Activated T-helper 17 cell treated with anti-CD3 and anti-CD28 coated beads, Interleukin-2, amount 50 U/mL, for 72 hours (primary cell): ENCODE results near the gene SDE2. TPM values are rescaled to one million over a fixed set of nuclear protein-coding genes. Genes with fewer than 3 reads are reported as not detected.
"Not testable (repeated sequence)": the region's sequence is repeated elsewhere in the genome, so short reads cannot be mapped to it uniquely, and the experiment has no call there.

ENCODE experiments used
- ATAC-seq: fragments of 150-1000 bp; cut with Tn5 transposase; replicated peaks from 2 replicates; pipeline ENCODE4 v1.10.0; 2021; ENCODE audit warnings: mild to moderate bottlenecking, moderate library complexity
- H3K27ac Mint-ChIP-seq: one replicate; pipeline ENCODE4 v1.8.0; 2022; ENCODE audit warnings: mixed read lengths
- H3K27me3 Mint-ChIP-seq: one replicate; pipeline ENCODE4 v1.8.0; 2022; ENCODE audit warnings: mixed read lengths
- H3K36me3 Mint-ChIP-seq: one replicate; pipeline ENCODE4 v1.8.0; 2022; ENCODE audit warnings: low read depth, mild to moderate bottlenecking, mixed read lengths
- H3K4me1 Mint-ChIP-seq: one replicate; pipeline ENCODE4 v1.8.0; 2022; ENCODE audit warnings: mixed read lengths
- H3K4me3 Mint-ChIP-seq: one replicate; pipeline ENCODE4 v1.8.0; 2022; ENCODE audit warnings: mild to moderate bottlenecking, mixed read lengths
- H3K9me3 Mint-ChIP-seq: one replicate; pipeline ENCODE4 v1.8.0; 2022; ENCODE audit warnings: mixed read lengths
- total RNA-seq, 2 donors: library from RNA; stranded (reverse); gene quantifications; one replicate each; pipeline ENCODE4 v1.2.3, GENCODE V29; 2022

SDE2 gene
- total RNA-seq, 2 donors from 2014 or later = 16.1 to 18.0 TPM

DNA sequence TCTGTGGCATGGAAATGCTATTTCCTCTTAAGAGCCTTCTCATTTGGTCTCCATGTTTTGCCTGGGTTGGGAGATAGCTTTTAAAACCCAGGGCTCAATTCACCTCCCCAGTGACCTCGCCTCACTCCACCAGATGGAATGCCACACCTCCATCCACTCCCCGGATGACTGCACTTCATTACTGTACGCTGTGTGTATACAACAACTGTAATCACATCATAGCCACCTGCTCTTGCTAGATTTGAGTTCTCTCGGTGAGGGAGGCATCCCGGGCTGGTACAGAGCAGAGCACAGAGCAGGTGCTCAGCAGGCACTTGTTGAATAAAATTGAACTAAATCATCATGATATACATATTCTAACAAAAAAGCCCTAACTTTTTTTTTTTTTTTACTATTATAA lies 26.0 kb downstream of the SDE2 start:
- Mint-ChIP-seq H3K4me1 (no peaks in the 10 kb centered on the region), H3K27me3 (no peaks in the 10 kb centered on the region), H3K9me3 (no peaks in the 10 kb centered on the region), H3K36me3 (peaks cover 1% of the 10 kb centered on the region), H3K4me3 (no peak overlapping the region), H3K27ac (no peak overlapping the region)
- no peak for ATAC-seq

DNA sequence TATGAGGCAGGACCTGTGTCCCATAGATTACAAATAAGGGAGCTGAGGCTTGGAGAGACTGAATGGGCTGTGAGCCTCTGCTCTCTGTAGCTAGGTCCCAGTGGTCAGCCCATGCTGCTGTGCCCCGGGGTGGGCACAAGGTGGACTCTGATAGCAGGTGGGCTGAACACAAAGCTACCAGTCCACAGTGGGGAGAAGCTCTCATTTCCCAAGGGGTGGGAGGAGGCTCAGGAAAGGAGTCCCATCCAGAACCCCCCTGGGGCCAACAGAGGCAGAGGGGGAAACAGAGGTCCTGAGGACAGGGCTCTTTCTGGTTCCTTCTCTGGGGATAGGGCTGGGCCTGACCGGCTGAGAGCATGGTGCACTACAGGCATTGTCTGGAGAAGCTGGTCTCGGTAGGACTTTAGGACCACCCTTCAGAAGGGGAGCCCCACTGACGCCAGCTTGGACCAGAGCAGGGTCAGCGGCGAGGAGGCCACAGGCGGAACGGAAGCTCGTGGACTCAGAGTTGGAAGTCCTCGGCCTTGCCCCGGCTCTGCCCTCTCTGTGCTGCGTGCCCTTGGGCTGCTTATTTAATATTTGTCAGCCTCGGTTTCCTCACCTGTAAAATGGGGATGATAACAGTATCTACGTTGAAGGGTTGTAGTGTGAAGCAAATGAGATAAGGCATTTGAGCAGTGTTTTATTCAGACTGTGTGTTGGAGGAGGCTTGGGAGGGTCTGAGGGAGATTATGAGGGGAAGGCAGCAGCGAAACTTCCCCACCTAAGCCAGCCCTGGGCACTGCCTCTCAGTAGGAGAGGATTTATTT lies 26.6 kb downstream of the SDE2 start:
- Mint-ChIP-seq H3K4me3 (no peak overlapping the region), H3K27ac (no peak overlapping the region), H3K4me1 (no peaks in the 10 kb centered on the region), H3K9me3 (no peaks in the 10 kb centered on the region), H3K27me3 (no peaks in the 10 kb centered on the region), H3K36me3 (no peaks in the 10 kb centered on the region)
- ATAC-seq = no peak

DNA sequence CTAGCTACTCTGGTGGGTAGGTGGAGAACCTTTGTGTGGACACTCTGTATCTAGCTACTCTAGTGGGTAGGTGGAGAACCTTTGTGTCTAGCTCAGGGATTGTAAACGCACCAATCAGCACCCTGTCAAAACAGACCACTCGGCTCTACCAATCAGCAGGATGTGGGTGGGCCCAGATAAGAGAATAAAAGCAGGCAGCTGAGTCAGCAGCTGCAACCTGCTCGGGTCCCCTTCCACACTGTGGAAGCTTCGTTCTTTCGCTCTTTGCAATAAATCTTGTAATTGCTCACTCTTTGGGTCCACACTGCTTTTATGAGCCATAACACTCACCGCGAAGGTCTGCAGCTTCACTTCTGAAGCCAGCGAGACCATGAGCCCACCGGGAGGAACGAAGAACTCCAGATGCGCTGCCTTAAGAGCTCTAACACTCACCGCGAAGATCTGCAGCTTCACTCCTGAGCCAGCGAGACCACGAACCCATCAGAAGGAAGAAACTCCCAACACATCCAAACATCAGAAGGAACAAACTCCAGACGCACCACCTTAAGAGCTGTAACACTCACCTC lies 28.5 kb downstream of the SDE2 start:
- not testable (repeated sequence) for H3K27me3 Mint-ChIP-seq, H3K9me3 Mint-ChIP-seq, ATAC-seq, H3K36me3 Mint-ChIP-seq, H3K4me3 Mint-ChIP-seq, H3K27ac Mint-ChIP-seq, H3K4me1 Mint-ChIP-seq

DNA sequence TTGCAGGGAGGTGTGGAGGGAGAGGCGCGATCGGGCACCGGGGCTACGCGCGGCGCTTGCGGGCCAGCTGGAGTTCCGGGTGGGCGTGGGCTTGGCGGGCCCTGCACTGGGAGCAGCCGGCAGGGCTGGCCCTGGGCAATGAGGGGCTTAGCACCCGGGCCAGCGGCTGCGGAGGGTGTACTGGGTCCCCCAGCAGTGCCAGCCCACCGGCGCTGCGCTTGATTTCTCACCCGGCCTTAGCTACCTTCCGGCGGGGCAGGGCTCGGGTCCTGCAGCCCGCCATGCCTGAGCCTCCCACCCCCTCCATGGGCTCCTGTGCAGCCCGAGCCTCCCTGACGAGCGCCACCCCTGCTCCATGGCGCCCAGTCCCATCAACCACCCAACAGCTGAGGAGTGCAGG lies 29.4 kb downstream of the SDE2 start:
- H3K27ac Mint-ChIP-seq, H3K9me3 Mint-ChIP-seq, H3K27me3 Mint-ChIP-seq, H3K36me3 Mint-ChIP-seq, H3K4me1 Mint-ChIP-seq, ATAC-seq, H3K4me3 Mint-ChIP-seq: not testable (repeated sequence)

DNA sequence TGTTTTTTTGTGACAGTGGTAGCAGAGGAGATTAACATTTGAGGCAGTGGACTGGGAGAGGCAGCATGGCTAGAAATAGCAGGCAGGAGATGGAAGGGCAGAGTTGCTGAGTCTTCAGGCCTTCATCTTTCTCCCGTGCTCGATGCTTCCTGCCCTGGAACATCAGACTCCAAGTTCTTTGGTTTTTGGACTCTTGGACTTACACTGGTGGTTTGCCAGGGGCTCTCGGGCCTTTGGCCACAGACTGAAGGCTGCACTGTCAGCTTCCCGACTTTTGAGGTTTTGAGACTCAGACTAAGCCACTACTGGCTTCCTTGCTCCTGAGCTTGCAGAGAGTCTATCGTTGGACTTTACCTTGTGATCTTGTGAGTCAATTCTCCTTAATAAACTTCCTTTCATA lies 33.9 kb downstream of the SDE2 start:
- H3K9me3 Mint-ChIP-seq = no peaks in the 10 kb centered on the region
- no peak overlapping the region for H3K4me3 Mint-ChIP-seq
- H3K27ac Mint-ChIP-seq = no peak overlapping the region
- no peak for ATAC-seq
- no peaks in the 10 kb centered on the region for H3K36me3 Mint-ChIP-seq
- H3K4me1 Mint-ChIP-seq = no peaks in the 10 kb centered on the region
- no peaks in the 10 kb centered on the region for H3K27me3 Mint-ChIP-seq

DNA sequence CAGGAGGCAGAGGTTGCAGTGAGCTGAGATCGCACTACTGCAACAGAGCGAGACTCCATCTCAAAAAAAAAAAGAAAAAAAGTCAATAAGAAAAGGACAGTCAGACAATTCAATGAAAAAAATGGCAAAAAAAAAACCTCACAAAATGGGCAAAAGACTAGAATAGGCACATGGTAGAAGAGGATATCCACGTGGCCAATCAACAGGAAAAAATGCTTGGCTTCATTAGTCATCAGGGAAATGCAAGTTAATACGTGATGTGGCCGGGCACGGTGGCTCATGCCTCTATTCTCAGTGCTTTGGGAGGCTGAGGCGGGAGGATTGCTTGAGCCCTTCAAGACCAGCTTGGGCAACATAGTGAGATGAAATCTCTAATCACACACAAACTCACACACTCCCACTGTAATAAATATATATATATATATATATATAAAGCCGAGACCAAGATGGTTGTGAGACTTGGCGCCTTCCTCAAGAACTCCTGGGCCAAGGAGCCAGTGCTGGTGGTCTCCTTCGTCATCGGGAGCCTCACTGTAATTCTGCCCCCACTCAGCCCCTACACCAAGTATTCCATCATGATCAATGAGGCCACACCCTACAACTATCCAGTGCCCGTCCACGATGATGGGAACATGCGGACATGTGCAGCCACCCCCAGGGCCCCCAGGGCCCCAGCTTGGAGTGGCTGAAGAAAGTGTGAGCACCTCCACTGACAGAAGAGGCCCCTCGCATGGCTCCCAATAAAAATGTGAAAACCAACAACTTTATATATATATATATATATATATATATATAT lies 35.2 kb downstream of the SDE2 start:
- Mint-ChIP-seq H3K4me3 (no peak overlapping the region), H3K9me3 (no peaks in the 10 kb centered on the region), H3K27me3 (no peaks in the 10 kb centered on the region), H3K4me1 (no peaks in the 10 kb centered on the region), H3K27ac (no peak overlapping the region), H3K36me3 (no peaks in the 10 kb centered on the region)
- no peak for ATAC-seq

DNA sequence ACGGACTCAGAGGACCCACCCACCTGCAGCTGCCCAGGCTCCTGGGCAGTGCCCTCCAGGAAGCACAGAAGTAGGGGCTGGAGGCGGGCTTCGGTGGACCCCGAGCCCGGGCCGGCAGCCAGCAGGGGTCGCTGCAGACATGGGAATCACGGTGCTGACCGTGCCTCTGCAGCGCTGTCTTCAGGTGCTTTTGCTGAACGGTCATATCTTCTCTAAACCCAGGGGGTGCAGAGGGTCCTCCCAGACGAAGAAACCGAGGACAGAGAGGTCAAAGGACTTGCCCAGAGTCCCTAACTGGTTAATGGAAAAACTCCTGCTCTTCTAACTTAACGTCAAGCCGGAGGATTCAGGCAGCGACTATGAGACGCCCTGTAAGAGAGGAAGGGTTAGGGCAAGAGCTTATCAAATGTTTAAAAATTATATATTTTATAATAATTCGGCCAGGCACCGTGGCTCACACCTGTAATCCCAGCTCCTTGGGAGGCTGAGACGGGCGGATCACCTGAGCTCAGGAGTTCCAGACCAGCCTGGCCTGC lies 36.6 kb downstream of the SDE2 start:
- Mint-ChIP-seq H3K36me3 (no peaks in the 10 kb centered on the region), H3K4me3 (no peak overlapping the region)

DNA sequence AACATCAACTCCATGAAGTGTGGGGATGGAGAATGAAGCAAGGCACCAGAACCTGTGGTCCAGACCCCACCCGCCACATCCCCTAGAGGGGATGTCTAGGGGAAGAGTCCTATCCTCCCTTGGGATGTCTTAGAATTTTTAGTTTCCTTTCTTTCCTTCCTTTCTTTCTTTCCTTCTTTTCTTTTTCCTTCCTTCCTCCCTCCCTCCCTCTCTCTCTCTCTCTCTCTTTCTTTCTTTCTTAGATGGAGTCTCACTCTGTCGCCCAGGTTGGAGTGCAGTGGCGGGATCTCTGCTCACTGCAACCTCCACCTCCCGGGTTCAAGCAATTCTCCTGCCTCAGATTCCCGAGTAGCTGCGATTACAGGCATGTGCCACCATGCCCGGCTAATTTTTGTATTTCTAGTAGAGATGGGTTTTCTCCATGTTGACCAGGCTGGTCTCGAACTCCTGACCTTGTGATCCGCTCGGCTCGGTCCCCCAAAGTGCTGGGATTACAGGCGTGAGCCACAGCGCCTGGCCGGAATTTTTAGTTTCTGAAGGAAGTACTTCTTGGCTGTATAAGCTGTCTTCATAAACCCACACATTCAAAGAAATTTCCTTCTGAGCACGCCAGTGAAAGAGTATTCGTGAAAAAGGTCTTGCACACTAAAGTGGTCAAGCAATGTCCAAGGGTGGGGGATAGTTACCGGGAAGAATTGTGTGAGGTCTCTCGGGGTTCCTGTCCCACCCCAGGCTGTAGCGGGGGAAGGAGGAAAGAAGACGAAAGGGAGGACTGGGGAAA lies 37.3 kb downstream of the SDE2 start:
- Mint-ChIP-seq H3K9me3 (no peaks in the 10 kb centered on the region), H3K27me3 (no peaks in the 10 kb centered on the region), H3K36me3 (no peaks in the 10 kb centered on the region), H3K4me3 (no peak overlapping the region), H3K27ac (no peak overlapping the region), H3K4me1 (no peaks in the 10 kb centered on the region)
- ATAC-seq = no peak

More for the DNA sequence above, 36.6 kb downstream of the SDE2 start:
- ATAC-seq = peak; percentile 83
- Mint-ChIP-seq H3K9me3 (no peaks in the 10 kb centered on the region), H3K4me1 (no peaks in the 10 kb centered on the region), H3K27me3 (no peaks in the 10 kb centered on the region), H3K27ac (no peak overlapping the region)

DNA sequence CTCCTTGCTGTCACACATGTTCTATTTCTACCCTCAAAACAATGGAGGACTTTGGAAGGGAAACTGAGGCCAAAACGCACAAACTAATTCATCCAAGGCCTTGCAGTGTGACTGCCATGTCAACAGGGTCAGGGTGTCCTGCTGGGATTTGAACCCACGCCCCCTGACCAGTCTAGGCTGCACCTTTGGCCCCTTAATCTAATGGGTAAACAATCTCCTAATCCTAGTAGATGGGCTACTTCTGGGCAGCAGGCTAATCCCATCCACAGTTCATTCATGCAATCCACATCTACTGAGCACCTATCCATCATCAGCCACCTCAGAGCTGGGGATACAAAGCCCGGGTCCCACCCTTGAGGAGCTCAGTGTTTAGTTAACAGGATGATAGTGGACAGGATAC lies 41.1 kb downstream of the SDE2 start:
- Mint-ChIP-seq H3K4me1 (no peaks in the 10 kb centered on the region), H3K27ac (no peak overlapping the region), H3K27me3 (peaks cover 4% of the 10 kb centered on the region), H3K9me3 (no peaks in the 10 kb centered on the region), H3K36me3 (no peaks in the 10 kb centered on the region), H3K4me3 (no peak overlapping the region)
- no peak for ATAC-seq

DNA sequence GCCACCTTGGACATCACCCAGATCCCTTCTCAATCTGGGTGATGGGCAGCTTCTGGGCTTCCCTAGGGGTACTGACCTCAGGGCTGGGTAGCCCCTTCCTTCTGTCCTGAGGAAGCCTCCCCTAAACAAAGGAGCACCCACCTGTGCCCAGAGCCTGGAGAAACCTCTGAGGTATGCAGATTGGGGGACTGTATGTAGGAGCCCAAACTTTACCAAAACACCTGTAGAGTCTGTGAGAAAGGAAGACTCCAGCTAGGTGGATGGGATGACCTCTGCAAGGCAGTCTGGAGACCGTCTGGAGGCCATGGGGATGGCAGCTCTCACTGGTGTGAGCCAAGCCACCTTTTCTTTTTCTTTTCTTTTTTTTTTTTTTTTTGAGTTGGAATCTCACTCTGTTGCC lies 44.4 kb downstream of the SDE2 start:
- Mint-ChIP-seq H3K4me3 (no peak overlapping the region), H3K27me3 (peaks cover 12% of the 10 kb centered on the region), H3K36me3 (no peaks in the 10 kb centered on the region), H3K27ac (no peak overlapping the region), H3K4me1 (no peaks in the 10 kb centered on the region), H3K9me3 (no peaks in the 10 kb centered on the region)
- ATAC-seq = no peak

DNA sequence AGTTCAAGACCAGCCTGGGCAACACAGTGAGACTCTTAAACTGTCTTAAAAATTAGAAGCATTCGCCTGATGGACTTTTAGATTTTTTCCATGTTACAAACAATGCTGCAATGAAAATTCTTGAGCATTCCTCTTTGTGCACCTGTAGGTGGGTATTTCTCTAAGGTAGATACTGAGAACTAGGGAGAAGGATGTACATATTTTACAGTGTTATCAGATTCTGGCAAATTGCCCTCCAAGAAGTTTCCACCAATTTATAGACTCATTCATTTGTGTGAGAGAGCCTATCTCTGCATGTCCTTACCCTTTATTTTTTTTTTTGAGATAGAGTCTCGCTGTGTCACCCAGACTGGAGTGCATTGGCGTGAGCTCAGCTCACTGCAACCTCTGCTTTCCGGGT lies 45.8 kb downstream of the SDE2 start:
- Mint-ChIP-seq H3K9me3 (no peaks in the 10 kb centered on the region), H3K27me3 (peaks cover 15% of the 10 kb centered on the region), H3K27ac (no peak overlapping the region), H3K4me3 (no peak overlapping the region), H3K36me3 (no peaks in the 10 kb centered on the region), H3K4me1 (no peaks in the 10 kb centered on the region)
- no peak for ATAC-seq

DNA sequence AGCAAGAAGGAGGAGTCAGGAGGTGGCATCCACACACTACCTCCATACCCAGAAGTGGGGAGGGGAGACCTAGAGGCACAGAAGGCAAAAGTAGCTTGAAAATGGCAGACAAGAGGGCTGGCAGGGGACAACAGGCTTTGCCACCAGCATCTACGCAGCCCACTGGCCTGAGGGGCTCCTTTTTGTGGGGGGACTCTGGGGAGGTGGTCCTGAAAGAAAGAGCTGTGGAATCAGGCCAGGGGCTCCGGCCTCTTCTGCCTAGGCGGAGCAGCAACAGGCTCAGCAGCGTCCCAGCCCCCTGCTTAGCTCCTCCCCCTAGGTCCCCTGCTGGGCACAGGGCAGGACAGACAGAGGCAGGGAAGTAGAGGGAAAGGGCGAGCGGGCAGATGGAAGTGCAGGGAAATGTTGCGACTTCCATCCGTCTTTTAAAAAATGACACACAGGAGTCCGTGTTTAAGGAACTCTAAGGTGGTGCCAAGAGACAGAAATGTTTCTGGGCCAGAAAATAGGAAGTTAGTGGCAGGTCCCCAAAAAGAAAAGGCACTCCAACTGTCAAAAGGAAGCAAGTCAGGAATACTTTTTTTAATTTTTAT lies 48.1 kb downstream of the SDE2 start:
- H3K27me3 Mint-ChIP-seq = peaks cover 22% of the 10 kb centered on the region
- H3K9me3 Mint-ChIP-seq = no peaks in the 10 kb centered on the region
- H3K4me1 Mint-ChIP-seq = no peaks in the 10 kb centered on the region
- no peak overlapping the region for H3K27ac Mint-ChIP-seq
- H3K4me3 Mint-ChIP-seq = no peak overlapping the region
- H3K36me3 Mint-ChIP-seq = no peaks in the 10 kb centered on the region
- ATAC-seq = no peak

DNA sequence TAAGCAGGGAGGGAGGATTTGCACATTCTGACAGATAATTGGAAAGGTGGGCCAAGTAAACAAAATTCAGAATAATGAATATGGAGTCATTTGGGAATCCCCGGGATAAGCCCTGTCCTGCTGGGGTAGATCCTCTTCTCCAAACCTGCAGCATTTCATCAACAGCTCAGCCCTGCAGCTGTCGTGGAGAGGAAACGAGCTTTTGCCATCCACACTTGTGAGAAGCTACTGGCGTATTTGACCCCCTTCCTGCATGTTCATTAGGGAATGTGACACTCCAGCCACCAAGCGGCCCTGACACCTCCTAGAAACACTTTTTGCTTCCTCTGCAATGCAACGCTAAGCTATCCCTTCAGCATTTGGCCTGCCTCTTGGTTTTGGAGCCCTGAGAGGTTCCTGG lies 50.1 kb downstream of the SDE2 start:
- no peaks in the 10 kb centered on the region for H3K9me3 Mint-ChIP-seq
- no peak overlapping the region for H3K4me3 Mint-ChIP-seq
- peaks cover 18% of the 10 kb centered on the region for H3K27me3 Mint-ChIP-seq
- no peaks in the 10 kb centered on the region for H3K36me3 Mint-ChIP-seq
- H3K27ac Mint-ChIP-seq = no peak overlapping the region
- H3K4me1 Mint-ChIP-seq = no peaks in the 10 kb centered on the region
- no peak for ATAC-seq

DNA sequence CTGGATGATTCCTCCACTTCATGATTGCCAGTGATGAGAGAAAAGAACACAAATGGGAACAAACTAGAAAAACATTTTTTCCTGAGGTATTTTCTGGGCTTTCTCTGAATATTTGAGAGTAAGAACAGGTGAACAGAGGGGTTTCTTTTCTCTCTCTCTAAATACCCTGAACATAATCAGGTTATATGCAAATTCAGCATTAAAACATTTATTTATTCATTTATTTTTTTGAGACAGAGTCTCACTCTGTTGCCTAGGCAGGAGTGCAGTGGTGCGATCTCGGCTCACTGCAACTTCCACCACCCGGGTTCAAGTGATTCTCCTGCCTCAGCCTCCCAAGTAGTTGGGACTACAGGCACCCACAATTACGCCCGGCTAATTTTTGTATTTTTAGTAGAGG lies 52.3 kb downstream of the SDE2 start:
- Mint-ChIP-seq H3K36me3 (no peaks in the 10 kb centered on the region), H3K9me3 (no peaks in the 10 kb centered on the region), H3K4me1 (no peaks in the 10 kb centered on the region), H3K27ac (no peak overlapping the region), H3K4me3 (no peak overlapping the region), H3K27me3 (peaks cover 18% of the 10 kb centered on the region)
- no peak for ATAC-seq
